Mucosa of descending colon (tissue), 3 donors: ENCODE data around the gene OR2A5. TPM values are rescaled to one million over a fixed set of nuclear protein-coding genes. Genes with fewer than 3 reads are reported as not detected.

Source experiments
- ATAC-seq: fragments of 200-7000 bp; cut with Tn5 transposase; one replicate; pipeline ENCODE4 v1.9.1; 2020; ENCODE audit warnings: mild to moderate bottlenecking, moderate library complexity
- DNase-seq, 3 donors: peaks; one replicate each; pipeline ENCODE4 v3.0.0-alpha.2; 2020
- H3K36me3 ChIP-seq: fragments of 200-600 bp; one replicate; pipeline ENCODE4 v1.8.0; 2021; ENCODE audit warnings: low read depth, mild to moderate bottlenecking
- H3K4me1 ChIP-seq: fragments of 200-600 bp; one replicate; pipeline ENCODE4 v1.8.0; 2021; ENCODE audit warnings: low read depth, mild to moderate bottlenecking
- H3K4me3 ChIP-seq: fragments of 200-600 bp; one replicate; pipeline ENCODE4 v1.8.0; 2021; ENCODE audit warnings: mild to moderate bottlenecking
- H3K9me3 ChIP-seq: fragments of 200-600 bp; one replicate; pipeline ENCODE4 v1.8.0; 2021; ENCODE audit warnings: mild to moderate bottlenecking
- intact Hi-C, 2 donors: fragments of 100-400 bp; cut with DNase I in 1 of 2; cut with micrococcal nuclease in 1 of 2; formaldehyde crosslinking; loops; one replicate each; pipeline versions ENCODE4 v1.11.0 to v1.11.1; 2022; cut with DNase I, micrococcal nuclease
- long read RNA-seq, 2 donors: library from polyadenylated mRNA; unstranded; transcript quantifications; one replicate each; pipeline ENCODE4 v2.0.0, GENCODE V29; 2019 to 2021
- total RNA-seq, 3 donors: library from RNA; stranded (reverse); fragmentation: NEBNext Ultra II Directional in 2 of 3; extraction: Animal tissue kit (Norgen Biotek cat#: 25700) in 2 of 3; gene quantifications; one replicate each; pipeline versions ENCODE4 v1.2.1 to v1.2.4, GENCODE V29; 2021 to 2023
- TF ChIP-seq, protein P1 (sequence below): fragments of 200-600 bp; IDR thresholded peaks from one replicate; pipeline ENCODE4 v1.8.0; 2022; ENCODE audit warnings: antibody characterized with exemption, mild to moderate bottlenecking
- donor health status: DM: no; HTN: no; CAD: no; lungs with moderate emphysema.
- donor health status: DM: no; HTN: no; CAD: no.
- donor health status: DM: no; HTN: yes; CAD: no.

The OR2A5 gene, protein sequence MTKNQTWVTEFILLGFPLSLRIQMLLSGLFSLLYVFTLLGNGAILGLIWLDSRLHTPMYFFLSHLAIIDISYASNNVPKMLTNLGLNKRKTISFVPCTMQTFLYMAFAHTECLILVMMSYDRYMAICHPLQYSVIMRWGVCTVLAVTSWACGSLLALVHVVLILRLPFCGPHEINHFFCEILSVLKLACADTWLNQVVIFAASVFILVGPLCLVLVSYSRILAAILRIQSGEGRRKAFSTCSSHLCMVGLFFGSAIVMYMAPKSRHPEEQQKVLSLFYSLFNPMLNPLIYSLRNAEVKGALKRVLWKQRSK
- not detected for total RNA-seq
- long read RNA-seq, donor 1: 0 reads
- long read RNA-seq, donor 2: 0 reads

DNA sequence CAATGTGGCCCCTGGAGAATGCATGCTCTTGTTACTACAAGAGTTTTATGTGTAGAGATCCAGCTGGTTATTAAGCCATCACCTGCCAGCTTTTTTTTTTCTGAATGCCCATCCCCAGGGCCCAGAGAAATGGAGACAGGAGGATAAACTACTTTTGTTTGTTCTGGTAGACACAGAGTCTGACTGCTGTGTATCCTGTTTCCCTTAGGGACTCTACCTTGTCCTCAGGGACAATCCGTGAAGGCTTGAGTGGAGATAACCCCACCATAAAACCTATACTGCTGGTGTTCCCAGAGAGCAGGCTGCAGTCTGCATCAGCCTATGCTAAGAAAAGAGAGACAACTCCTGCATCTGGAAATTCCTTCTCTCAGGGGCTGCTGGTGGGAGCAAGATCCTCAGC is at the start of gene OR2A5:
Gene OR2A5, plus strand, starts transcription at position 301 of the 400 bp plus-strand sequence. CDS start 1,454 bp downstream, outside the sequence.
- Histone ChIP-seq H3K4me1 (no peaks in the 10 kb centered on the region), H3K36me3 (no peaks in the 10 kb centered on the region), H3K4me3 (no peak within 1 kb of the TSS), H3K9me3 (no peaks in the 10 kb centered on the region)
- no peak for ATAC-seq
- intact Hi-C loops: no loop called here
- TF ChIP-seq, protein P1, sequence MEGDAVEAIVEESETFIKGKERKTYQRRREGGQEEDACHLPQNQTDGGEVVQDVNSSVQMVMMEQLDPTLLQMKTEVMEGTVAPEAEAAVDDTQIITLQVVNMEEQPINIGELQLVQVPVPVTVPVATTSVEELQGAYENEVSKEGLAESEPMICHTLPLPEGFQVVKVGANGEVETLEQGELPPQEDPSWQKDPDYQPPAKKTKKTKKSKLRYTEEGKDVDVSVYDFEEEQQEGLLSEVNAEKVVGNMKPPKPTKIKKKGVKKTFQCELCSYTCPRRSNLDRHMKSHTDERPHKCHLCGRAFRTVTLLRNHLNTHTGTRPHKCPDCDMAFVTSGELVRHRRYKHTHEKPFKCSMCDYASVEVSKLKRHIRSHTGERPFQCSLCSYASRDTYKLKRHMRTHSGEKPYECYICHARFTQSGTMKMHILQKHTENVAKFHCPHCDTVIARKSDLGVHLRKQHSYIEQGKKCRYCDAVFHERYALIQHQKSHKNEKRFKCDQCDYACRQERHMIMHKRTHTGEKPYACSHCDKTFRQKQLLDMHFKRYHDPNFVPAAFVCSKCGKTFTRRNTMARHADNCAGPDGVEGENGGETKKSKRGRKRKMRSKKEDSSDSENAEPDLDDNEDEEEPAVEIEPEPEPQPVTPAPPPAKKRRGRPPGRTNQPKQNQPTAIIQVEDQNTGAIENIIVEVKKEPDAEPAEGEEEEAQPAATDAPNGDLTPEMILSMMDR: no peak
- no peak for DNase-seq

DNA sequence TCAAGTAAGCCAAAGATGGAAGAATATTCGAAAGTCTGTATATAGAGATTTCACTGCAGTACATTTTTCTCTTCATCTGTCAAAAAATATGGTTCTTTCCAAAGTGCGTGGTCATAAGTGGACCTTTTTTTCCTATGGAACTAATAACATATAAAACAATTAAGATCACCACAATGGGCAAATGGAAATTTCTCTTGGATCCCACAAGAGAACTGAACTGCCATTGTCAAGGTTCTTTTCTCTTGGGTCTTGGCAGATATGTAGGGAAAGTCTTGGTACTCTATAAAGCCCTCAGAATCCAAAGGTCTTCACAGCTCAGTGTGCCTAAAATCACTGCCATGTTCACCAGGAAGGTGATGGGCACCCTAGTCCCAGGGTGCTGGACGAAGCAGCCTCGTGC is 48.7 kb upstream of the OR2A5 start, which contains the start of gene OR6B1:
Gene OR6B1, plus strand, starts transcription at position 301 of the 400 bp plus-strand sequence. CDS start 3,677 bp downstream, outside the sequence.
- DNase-seq (no peak), ATAC-seq (no peak)

GRCh38 chr7:144001543-144001942 is 47.2 kb upstream of the OR2A5 start:
- DNase-seq: no peak
- no peaks in the 10 kb centered on the region for H3K9me3 ChIP-seq
- H3K36me3 ChIP-seq: no peaks in the 10 kb centered on the region
- ATAC-seq: no peak
- TF ChIP-seq, protein P1: no peak
- intact Hi-C loops: no loop called here
- no peak overlapping the region for H3K4me3 ChIP-seq
- no peaks in the 10 kb centered on the region for H3K4me1 ChIP-seq

More for the DNA sequence above, 48.7 kb upstream of the OR2A5 start, which contains the start of gene OR6B1:
- H3K4me1 ChIP-seq: no peaks in the 10 kb centered on the region
- H3K36me3 ChIP-seq: no peaks in the 10 kb centered on the region
- H3K9me3 ChIP-seq: no peaks in the 10 kb centered on the region
- intact Hi-C loops: no loop called here
- H3K4me3 ChIP-seq: no peak within 1 kb of the TSS
- TF ChIP-seq, protein P1: no peak

DNA sequence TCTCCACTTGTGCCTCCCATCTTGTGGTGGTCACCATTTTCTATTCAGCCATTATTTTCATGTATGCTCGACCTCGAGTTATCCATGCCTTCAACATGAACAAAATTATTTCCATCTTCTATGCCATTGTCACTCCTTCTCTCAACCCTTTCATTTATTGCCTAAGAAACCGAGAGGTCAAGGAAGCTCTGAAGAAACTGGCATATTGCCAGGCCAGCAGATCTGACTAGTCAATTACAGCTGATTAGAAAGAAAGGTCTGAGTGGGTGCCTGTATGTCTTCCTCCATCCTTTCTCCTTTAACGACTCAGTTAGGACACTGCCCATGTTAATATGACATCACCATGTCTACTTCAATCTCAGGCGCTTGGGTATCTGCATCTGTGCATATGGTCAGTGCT is 44.0 kb upstream of the OR2A5 start:
- ATAC-seq (no peak), DNase-seq (no peak)
- intact Hi-C loops: no loop called here

GRCh38 chr7:144006029-144006691 is 42.6 kb upstream of the OR2A5 start:
- TF ChIP-seq, protein P1: no peak
- intact Hi-C loops: no loop called here
- ATAC-seq (no peak), DNase-seq (peak in 1 of 3 donors; percentile 20)
- Histone ChIP-seq H3K9me3 (peaks cover 13% of the 10 kb centered on the region), H3K4me3 (no peak overlapping the region), H3K4me1 (no peaks in the 10 kb centered on the region), H3K36me3 (no peaks in the 10 kb centered on the region)

More for the DNA sequence above, 44.0 kb upstream of the OR2A5 start:
- H3K4me3 ChIP-seq: no peak overlapping the region
- H3K9me3 ChIP-seq: peaks cover 4% of the 10 kb centered on the region
- TF ChIP-seq, protein P1: no peak
- no peaks in the 10 kb centered on the region for H3K4me1 ChIP-seq
- H3K36me3 ChIP-seq: no peaks in the 10 kb centered on the region
